Left renal pelvis (tissue), 4 donors: Measurements from ENCODE around the gene TP53I13. TPM values are rescaled to one million over a fixed set of nuclear protein-coding genes. Genes with fewer than 3 reads are reported as not detected.
A peak's percentile ranks its signal among the peaks of the same experiment; 100 is the strongest.

Experiments used
- DNase-seq, 4 donors: peaks; one replicate each; pipeline ENCODE4 v3.0.0-alpha.2; 2013; ENCODE audit warnings: low read depth in 4 of 4, low spot score in 3 of 4
- polyA plus RNA-seq, 4 donors: library from polyadenylated mRNA; unstranded; fragments of 120-200 nt; gene quantifications; one replicate each; pipeline ENCODE4 v1.2.1, GENCODE V29; 2013; ENCODE audit not compliant: insufficient read length in 4 of 4

The TP53I13 gene
- polyA plus RNA-seq, 4 donors = 27.1 to 48.7 (median 31.7) TPM

DNA sequence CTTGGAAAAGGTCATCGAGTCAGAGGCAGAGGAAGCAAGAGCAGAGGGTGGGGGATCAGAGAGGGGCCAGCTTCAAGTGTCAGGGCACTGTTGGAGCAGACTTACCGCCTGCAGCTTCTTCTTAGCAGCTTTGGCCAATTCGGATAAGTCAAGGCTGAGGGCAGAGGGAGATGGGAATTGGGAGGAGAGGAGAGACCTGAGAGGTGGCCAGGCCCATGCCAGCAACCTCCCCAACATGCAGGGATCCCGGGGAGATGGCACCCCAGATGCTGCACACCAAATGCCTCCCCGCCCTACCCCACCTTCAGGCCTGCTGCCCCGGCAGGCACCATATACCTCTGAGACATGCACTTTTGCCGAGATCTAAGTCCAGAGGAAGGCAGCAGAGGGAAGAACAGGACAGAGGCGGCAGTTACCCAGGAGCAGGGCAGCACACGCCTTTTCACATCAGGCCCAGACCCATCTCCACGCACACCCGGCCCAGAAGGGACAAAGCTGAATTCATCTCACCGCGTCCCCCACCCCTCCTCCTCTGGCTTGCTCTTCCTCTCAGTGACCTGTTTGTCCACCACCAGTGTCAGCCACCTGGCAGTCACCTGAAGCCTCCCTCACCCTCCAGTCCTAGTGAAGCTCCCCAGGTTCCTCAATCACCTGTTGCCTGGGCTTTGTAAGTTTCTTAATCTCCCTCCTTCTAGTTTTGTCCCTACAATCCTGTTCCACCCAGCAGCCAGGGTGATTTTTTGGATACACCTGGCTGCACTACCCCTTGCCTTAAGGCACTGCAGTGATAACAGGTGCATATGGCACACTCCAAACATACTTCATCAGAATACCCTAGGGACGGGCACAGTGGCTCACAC, 10.4 kb downstream of the TP53I13 start:
- no peak for DNase-seq

GRCh38 chr17:29579866-29580771, 11.6 kb downstream of the TP53I13 start:
- no peak for DNase-seq

DNA sequence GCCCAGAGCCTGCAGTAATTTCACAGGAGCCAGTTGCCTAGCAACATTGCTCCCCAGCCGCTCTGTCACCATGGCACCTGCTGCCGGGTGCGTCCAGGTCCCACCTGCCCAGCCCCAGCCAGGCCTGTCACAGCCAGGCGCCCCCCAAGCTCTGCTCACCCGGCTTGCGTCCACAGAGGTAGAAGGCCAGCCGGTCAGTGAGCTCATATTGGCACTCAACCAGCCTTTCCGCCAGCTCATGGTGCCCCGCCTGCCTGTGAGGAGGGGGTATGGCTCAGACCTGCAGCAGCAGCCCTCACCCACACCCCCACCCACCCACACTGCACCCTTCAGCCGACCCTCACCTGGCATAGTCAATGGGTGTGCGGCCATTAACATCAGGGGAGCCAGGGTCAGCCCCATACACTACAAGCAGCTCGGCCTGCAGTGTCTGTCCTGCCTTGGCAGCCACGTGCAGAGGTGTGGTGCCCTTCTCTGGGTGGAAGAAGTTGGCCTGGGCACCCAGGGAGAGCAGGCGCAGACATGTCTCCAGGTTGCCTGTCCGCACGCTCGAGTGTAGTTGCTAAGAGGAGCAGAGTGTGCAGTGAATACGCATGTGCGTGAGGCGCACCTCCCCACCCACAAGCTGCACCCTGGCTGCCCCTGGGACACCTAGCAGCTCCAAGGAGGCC, 13.2 kb downstream of the TP53I13 start:
- no peak for DNase-seq

DNA sequence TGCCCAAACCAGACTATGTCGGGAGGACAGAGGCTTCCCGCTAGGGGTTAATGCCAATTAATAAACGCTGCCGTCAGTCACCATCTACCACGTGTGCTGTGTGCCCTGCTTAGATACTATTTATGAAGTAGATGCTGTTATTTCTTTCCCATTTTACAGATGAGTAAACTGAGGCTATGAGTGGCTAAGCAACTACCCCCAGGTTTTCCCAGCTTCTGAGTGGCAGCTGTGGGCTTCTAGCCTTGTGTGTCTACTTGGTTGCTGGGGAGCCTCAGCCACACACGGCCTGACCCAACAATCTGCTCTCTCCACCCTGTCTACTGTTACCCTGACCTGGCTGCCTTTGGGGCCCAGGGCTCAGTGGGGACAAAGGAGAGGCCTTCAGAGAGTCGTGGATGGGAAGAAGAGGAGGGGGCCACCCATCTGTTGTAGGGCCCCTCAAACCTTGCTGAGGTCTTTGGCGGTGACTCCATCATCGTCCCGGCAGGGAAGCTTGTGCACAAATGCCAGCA, 13.8 kb downstream of the TP53I13 start:
- DNase-seq = no peak

DNA sequence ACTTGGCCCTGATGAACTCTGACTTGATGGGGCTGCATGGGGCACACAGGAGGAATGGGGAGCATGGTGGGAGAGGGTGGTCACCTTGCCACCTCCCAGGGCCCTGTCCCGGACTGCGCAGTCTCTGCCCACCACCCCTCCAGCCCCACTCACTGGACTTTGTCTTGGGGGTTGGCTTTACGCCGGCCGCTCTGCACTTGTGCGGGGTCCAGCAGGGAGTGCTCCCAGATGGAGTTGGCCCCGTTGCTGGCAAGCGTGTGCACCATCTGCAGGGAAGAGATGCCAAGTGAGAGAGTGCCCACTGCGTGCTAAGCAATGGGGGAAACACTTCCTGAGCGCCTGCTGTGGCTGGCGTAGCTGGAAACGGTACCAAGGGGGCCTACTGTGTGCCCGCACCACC, 14.3 kb downstream of the TP53I13 start:
- DNase-seq = no peak

GRCh38 chr17:29583324-29584248, 15.1 kb downstream of the TP53I13 start:
- no peak for DNase-seq

DNA sequence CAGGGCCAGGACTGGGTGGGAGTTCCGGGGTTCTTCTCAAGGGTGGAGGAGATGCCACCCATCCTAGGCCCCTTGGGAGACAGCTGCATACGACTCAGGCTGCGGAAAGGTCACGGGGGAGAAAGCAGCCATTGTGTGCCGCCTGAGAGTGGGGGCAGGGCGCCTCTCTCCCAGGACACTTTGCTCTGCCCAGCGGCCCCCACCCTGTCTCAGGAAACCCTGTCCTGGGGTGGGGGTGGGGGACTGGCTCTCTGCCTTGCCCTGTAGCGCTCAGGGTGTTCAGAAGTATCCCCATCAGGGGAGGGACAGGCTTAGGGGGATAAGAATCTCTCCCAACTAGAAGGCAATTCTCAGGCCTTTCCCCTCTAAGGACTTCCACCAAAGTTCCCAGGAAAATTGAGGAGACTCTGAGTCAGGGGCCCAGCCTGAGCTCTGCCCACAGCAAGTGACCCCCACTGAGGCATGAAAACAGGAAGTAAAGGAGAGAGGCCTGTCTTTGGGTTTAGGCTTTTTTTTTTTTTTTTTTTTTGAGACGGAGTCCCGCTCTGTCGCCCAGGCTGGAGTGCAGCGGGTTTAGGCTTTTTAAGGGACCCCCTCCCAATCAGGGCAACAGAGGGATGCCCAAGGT, 16.1 kb downstream of the TP53I13 start:
- DNase-seq = no peak

- DNase-seq = no peak
Measured at GRCh38 chr17:29585080-29585751, 16.7 kb downstream of the TP53I13 start.

DNA sequence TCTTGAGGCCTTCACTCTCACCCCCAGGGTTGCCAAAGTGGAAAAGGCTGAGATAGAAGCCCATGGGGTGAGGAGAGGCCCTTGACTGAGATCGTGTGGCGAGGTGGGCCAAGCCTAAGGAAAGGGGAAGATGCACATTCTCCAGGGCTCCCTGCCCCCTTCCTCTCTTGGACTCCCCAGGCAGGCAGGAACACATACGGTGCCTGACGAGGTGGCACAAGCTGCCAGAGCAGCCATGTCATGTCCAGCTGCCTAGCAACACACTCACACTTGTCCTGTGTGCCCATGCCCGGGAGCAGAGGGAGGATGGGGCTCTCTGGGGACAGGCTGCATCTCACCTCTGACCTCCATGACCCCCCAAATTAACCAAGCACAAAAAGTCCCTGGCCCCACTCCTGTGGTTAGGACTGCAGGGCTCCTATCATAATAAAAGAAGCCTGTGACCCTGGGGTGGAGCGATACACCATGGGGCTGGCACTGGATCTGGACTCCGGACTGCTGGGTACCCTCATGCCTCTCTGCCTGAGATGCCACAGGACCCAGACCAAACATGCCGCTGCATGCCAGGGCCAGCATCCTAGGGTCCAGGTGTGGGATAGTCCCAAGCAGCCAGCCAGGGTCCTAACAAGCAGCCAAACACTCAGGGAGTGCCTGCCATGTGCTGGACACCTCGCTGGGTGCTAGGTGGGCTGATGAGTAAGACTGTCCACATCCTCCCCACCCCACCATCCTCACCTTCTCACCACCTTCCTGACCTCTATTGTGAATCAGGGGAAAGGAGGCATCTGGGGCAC, 18.4 kb downstream of the TP53I13 start:
- no peak for DNase-seq

DNA sequence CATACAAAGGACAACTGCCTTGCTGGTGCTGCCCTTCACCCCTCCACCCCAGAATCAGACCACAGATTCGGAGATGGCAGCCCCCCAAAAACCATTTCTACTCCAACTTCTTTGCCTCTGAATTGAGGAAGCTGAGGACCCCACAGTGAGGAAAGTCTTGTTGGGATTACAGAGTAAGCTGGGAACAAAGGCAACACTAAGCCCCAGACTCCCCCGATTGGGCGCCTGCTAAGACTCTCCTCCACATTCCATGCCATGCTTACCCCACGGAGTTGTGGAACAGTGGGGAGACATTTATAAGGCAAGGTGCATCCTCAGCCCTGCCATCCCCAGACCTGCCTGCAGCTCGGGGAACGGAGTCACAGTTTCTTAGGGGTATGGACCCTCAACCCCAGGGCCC, 19.1 kb downstream of the TP53I13 start:
- no peak for DNase-seq

DNA sequence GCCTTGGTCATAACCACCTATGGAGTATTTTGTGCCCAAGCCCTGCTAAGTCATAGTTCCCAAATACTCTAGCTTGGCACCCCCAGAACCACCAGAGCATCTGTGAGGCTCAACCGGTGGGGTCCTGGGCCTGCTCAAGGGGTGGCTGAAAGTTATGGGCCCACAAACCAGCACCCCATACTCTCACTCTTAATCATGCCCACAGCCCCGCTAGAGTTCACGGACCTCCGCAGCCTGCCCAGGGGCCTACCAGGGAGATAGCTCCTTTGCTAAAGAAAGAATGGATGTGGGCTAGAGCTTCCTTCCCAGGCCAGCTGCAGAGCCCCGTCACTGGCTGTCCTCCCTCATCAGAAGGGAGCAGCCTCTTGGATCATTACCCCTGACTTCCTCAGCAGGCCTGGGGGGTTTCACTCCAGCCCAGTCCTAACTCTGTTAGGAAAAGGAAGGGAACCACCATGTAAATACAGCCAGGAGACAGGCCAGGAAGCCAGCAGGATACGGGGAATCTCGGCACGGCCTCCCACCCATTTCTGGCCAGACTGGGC, 19.6 kb downstream of the TP53I13 start:
- DNase-seq = no peak

DNA sequence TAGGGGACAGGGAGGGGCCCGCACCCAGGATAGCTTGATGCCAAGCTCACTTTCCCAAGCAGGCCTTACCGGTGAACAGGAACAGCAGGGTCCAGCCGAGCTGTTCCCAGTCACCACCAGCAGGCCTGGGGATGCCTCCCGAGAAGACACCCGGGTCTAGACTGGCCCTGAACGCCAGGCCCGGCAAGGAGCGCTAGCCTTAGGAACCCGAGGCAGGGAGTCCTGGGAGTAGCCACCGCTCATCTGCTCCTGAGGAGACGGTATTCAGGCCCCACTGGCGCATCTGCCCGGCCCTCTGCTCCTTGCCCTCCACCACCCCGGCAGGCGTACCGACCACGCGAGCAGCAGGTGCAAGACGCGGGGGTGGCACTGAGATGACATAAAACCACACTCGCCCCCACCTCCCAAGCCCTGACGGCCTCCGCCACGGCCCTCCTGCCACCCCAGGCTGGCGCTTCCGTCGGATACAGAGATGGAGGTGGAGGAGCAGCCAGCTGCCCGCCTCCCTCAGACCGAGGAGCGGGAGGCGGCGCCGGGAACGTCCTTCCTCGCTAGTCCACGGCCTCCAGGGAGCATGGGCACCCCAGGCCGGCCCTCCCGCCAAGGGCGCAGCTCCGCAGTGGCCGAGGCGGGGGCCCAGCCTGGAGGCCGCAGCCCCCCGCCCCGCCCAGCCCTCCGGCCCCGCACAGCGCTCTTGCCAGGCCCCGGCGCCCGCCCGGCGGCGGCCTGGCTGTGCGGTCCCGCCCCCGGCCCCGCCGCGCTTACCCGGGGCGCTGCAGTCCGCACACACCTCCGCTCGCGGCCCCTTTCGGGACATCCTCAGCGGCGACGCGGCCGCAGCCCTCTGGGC, 20.3 kb downstream of the TP53I13 start:
- no peak for DNase-seq

DNA sequence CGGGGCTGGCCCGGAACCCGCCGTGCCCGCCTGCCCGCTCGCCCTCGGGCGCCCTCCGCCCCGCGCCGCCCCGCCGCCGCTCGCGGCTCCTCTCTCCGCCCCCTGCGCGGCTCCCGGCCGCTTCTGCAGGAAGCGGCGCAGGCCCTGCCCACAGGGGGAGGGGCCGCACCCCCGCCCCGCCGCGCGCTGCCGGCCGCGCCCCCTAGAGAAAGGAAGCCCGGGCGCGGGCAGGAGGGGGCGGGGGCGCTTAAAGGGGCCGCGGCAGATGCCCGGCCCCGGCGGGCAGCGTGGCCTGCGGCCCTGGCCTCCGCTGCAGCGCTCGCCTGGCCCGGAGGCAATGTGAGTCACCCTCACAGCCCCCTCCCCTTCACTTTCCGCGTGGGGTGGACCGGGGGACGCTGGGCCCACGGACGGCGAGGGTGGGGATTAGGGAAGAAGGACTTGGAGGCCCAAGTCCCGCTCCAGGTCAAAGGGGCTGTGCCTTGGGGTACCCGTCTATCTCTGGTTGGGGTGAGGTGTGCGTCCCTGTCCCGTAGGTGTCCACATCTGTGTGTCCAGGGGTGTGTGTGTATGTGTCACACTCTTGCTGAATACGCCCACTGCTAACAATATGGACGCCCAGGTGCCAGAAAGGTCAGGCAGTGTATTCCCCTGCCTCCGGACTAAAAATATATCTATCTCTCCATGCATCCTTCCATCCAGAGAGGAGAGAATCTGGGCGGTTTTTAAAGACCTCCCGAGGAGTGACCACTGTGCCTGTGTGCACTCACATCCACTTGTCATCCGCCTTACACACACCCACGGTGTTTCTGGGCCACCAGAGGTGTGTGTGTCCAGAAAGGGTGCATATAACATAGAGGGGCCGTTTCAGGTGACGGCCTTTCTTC, 21.3 kb downstream of the TP53I13 start, which contains the start of gene GIT1:
GIT1 (minus strand) TSS at position 125 of the 887 bp plus-strand sequence. CDS start 270 bp downstream, outside the sequence.
- DNase-seq = peak in 3 of 4 donors; percentile 75 to 79 (median 77)

- no peak for DNase-seq
Measured at GRCh38 chr17:29590411-29591145, 22.1 kb downstream of the TP53I13 start.
